Parathyroid adenoma (tissue), 2 donors: ENCODE data around the gene APOB.

Experiments used
- H2AFZ ChIP-seq: fragments of 300-600 bp; sonication (generic); one replicate; pipeline ENCODE4 v1.7.0; 2017; ENCODE audit warnings: antibody characterized with exemption, mild to moderate bottlenecking
- H3K27ac ChIP-seq: fragments of 300-600 bp; sonication (generic); one replicate; pipeline ENCODE4 v1.7.0; 2017
- H3K27me3 ChIP-seq: fragments of 300-600 bp; sonication (generic); one replicate; pipeline ENCODE4 v1.7.0; 2017; ENCODE audit warnings: low read length; ENCODE audit not compliant: control insufficient read depth, insufficient read depth
- H3K36me3 ChIP-seq: fragments of 300-600 bp; sonication (generic); one replicate; pipeline ENCODE4 v1.7.0; 2017; ENCODE audit warnings: low read length; ENCODE audit not compliant: control insufficient read depth, insufficient read depth
- H3K4me1 ChIP-seq: fragments of 300-600 bp; sonication (generic); one replicate; pipeline ENCODE4 v1.7.0; 2017; ENCODE audit warnings: control low read depth
- H3K4me2 ChIP-seq: fragments of 300-600 bp; sonication (generic); one replicate; pipeline ENCODE4 v1.7.0; 2017; ENCODE audit warnings: low read length
- H3K4me3 ChIP-seq: fragments of 300-600 bp; sonication (generic); one replicate; pipeline ENCODE4 v1.7.0; 2017; ENCODE audit warnings: low read depth, low read length
- H3K79me2 ChIP-seq: fragments of 300-600 bp; sonication (generic); one replicate; pipeline ENCODE4 v1.7.0; 2017; ENCODE audit warnings: control low read depth
- H3K9ac ChIP-seq: fragments of 300-600 bp; sonication (generic); one replicate; pipeline ENCODE4 v1.7.0; 2017; ENCODE audit warnings: mild to moderate bottlenecking
- H3K9me3 ChIP-seq: fragments of 300-600 bp; sonication (generic); one replicate; pipeline ENCODE4 v1.7.0; 2017; ENCODE audit warnings: low read length; ENCODE audit not compliant: control insufficient read depth
- TF ChIP-seq, protein P1 (sequence below): fragments of 300-600 bp; sonication (generic); IDR thresholded peaks from one replicate; pipeline ENCODE4 v1.7.0; 2017; ENCODE audit warnings: antibody characterized with exemption, mild to moderate bottlenecking
- donor health status: primary hyperparathyroidism.

The APOB gene

DNA sequence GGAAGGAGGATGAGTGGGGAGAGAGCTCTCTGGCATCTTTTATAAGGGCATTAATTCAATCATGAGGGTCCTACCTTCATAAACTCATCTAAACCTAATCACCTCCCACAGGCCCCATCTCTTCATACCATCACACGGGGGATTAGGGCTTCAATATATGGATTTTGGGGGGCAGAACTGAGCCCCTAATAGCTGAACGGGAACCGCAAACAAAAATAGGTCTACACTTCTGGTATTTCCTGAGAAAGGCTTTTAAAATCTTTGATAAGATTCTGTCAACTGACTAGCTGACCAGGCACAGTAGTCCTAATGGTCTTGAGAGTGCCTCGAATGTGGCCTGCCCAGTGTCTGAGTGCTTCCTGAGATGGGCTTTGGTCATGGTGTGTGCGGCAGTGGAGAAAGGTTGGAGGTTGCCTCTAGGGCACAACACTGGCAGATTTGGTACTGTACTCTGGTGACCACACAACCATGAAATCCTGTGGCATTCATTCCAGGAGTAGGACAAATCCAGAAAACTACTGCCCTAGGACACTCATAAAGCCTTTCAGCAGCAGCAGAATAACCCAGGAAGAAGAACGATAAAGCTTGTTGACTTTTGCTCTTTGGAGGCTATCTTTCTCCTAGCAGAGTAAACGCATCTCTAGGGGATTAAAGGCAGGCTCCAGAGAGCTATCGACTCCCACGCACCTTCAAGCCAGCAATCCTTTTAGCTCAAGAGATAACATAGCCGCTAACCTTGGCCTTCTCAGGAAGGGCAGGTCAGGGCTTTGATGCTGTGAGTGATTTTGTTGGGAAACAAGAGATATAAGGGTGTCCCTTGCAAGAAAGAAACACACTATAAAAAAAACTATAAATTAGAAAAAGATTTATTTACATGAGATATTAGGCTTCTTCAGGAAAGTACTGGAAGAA is 12.3 kb upstream of the APOB start:
- Histone ChIP-seq H3K27me3 (no peaks in the 10 kb centered on the region), H3K79me2 (no peaks in the 10 kb centered on the region), H3K4me3 (no peak overlapping the region), H3K9me3 (no peaks in the 10 kb centered on the region), H3K4me2 (no peak overlapping the region), H2AFZ (no peak overlapping the region), H3K27ac (no peak overlapping the region), H3K36me3 (no peaks in the 10 kb centered on the region), H3K4me1 (no peaks in the 10 kb centered on the region), H3K9ac (no peak overlapping the region)
- TF ChIP-seq, protein P1, sequence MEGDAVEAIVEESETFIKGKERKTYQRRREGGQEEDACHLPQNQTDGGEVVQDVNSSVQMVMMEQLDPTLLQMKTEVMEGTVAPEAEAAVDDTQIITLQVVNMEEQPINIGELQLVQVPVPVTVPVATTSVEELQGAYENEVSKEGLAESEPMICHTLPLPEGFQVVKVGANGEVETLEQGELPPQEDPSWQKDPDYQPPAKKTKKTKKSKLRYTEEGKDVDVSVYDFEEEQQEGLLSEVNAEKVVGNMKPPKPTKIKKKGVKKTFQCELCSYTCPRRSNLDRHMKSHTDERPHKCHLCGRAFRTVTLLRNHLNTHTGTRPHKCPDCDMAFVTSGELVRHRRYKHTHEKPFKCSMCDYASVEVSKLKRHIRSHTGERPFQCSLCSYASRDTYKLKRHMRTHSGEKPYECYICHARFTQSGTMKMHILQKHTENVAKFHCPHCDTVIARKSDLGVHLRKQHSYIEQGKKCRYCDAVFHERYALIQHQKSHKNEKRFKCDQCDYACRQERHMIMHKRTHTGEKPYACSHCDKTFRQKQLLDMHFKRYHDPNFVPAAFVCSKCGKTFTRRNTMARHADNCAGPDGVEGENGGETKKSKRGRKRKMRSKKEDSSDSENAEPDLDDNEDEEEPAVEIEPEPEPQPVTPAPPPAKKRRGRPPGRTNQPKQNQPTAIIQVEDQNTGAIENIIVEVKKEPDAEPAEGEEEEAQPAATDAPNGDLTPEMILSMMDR = no peak

DNA sequence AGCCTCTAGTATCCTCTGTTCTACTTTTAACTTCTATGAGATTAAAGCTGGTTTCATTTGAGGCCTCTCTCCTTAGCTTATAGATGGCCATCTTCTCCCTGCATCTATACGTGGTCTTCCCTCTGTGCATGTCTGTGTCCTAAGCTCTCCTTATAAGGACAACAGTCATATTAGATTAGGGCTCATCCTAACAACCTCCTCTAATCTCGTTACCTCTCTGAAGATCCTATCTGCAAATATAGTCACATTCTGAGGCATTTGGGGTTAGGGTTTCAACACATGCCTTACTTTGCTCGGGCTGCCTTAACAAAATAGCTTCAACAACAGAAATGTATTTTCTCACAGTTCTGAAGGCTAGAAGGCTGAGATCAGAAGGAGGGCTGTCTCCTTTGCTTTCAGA is 11.6 kb upstream of the APOB start:
- Histone ChIP-seq H3K4me3 (no peak overlapping the region), H3K27ac (no peak overlapping the region), H3K79me2 (no peaks in the 10 kb centered on the region), H3K4me1 (no peaks in the 10 kb centered on the region), H3K4me2 (no peak overlapping the region), H2AFZ (no peak overlapping the region), H3K9me3 (no peaks in the 10 kb centered on the region), H3K27me3 (no peaks in the 10 kb centered on the region), H3K36me3 (no peaks in the 10 kb centered on the region), H3K9ac (no peak overlapping the region)
- TF ChIP-seq, protein P1 = no peak

DNA sequence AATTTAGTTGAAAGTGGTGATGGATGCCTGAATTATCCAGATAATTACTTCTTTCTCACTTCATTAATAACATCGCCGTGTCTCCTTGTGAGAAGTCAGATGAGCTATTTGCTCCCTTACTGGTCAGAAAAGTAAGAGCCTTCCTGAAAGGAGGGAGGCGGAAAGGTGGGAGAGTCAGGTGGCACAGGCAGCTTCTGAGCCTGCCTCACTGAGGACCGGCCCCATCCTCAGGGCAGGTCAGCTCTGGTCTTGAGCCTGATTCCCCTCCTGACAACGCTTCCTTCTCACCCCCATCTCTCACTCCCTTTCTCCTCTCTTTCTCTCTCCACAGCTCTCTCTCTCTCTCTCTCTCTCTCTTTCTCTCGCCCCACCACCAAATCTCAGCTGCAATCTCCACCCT is 10.1 kb upstream of the APOB start:
- Histone ChIP-seq H3K27me3 (no peaks in the 10 kb centered on the region), H3K4me3 (no peak overlapping the region), H3K9ac (no peak overlapping the region), H3K4me1 (no peaks in the 10 kb centered on the region), H3K79me2 (no peaks in the 10 kb centered on the region), H3K4me2 (no peak overlapping the region), H2AFZ (no peak overlapping the region), H3K9me3 (no peaks in the 10 kb centered on the region), H3K36me3 (no peaks in the 10 kb centered on the region), H3K27ac (no peak overlapping the region)
- TF ChIP-seq, protein P1 = no peak

DNA sequence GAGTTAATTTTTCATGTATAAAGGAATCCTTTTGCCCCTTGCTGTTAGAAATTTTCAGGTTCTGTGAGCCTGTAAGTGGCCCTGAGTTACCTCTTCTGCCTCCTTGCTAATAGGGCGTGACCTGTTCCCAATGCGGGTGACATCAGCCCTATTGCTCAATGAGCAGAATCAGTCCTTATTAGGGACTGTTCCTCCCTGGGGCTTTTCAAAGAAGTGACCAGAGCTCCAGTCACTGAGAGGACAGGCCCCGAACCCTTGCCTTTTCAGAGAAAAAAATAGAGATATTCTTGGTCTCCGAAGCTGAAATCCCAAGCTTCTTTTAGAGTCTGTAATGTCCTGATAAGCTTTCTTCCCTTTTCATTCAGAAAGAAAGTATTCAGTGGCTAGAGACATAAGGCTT is 8.2 kb upstream of the APOB start:
- H3K36me3 ChIP-seq = no peaks in the 10 kb centered on the region
- no peak overlapping the region for H2AFZ ChIP-seq
- H3K27ac ChIP-seq = no peak overlapping the region
- TF ChIP-seq, protein P1 = no peak
- H3K4me2 ChIP-seq = no peak overlapping the region
- no peak overlapping the region for H3K9ac ChIP-seq
- no peaks in the 10 kb centered on the region for H3K79me2 ChIP-seq
- no peak overlapping the region for H3K4me3 ChIP-seq
- no peaks in the 10 kb centered on the region for H3K4me1 ChIP-seq
- H3K27me3 ChIP-seq = no peaks in the 10 kb centered on the region
- H3K9me3 ChIP-seq = no peaks in the 10 kb centered on the region

DNA sequence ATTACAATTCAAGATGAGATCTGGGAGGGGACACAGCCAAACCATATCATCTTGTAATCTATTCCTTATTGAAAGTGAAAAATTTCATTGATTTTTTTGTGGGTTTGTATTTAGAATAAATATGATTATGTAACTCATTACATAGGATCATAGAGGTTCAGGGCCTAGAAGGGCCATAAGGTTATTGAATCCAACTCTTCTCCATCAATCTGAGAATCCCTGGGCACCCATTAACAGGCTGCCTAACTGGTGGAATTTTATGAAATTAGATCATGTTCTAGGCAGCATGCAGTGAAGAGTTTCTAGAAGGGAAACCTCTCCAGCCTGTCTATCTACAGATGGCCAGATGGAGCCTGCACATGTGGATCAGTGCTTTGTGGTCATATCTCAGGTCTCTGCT is 6.3 kb upstream of the APOB start:
- H3K36me3 ChIP-seq = no peaks in the 10 kb centered on the region
- no peak overlapping the region for H2AFZ ChIP-seq
- H3K4me3 ChIP-seq = no peak overlapping the region
- no peak overlapping the region for H3K27ac ChIP-seq
- no peak overlapping the region for H3K4me2 ChIP-seq
- H3K4me1 ChIP-seq = no peaks in the 10 kb centered on the region
- no peak overlapping the region for H3K9ac ChIP-seq
- TF ChIP-seq, protein P1 = no peak
- H3K27me3 ChIP-seq = no peaks in the 10 kb centered on the region
- no peaks in the 10 kb centered on the region for H3K9me3 ChIP-seq
- no peaks in the 10 kb centered on the region for H3K79me2 ChIP-seq
